HEK293T (cell line): ENCODE results near the gene GYPC.

Experiments used
- CTCF ChIA-PET: fragments of 350-600 bp; formaldehyde crosslinking; extraction: SDS; loops from one replicate; lab custom pipeline; 2021; ENCODE audit warnings: antibody characterized with exemption, inconsistent platforms; lab: Yijun Ruan, JAX
- POLR2A ChIA-PET: fragments of 350-600 bp; formaldehyde crosslinking; extraction: SDS; loops from one replicate; lab custom pipeline; 2020; ENCODE audit warnings: antibody characterized with exemption, inconsistent platforms; lab: Yijun Ruan, JAX
- DNase-seq: peaks from one replicate; pipeline ENCODE4 v3.0.0; 2012; ENCODE audit warnings: mixed read lengths; ENCODE audit errors: extremely low spot score
- ARNT ChIP-seq: fragments of 450-650 bp; IDR thresholded peaks from 2 replicates; pipeline ENCODE4 v1.6.1; 2017; ENCODE audit warnings: mild to moderate bottlenecking
- BHLHE40 ChIP-seq: fragments of 450-650 bp; IDR thresholded peaks from 2 replicates; pipeline ENCODE4 v1.6.1; 2016; ENCODE audit warnings: mild to moderate bottlenecking, moderate library complexity, borderline replicate concordance
- CTBP1 ChIP-seq: fragments of 450-650 bp; IDR thresholded peaks from 2 replicates; pipeline ENCODE4 v1.6.1; 2016; ENCODE audit warnings: borderline replicate concordance
- ELF4 ChIP-seq: fragments of 450-650 bp; IDR thresholded peaks from 2 replicates; pipeline ENCODE4 v1.6.1; 2017; ENCODE audit warnings: antibody characterized with exemption
- FOXA1 ChIP-seq: fragments of 450-650 bp; IDR thresholded peaks from 2 replicates; pipeline ENCODE4 v1.6.1; 2016; ENCODE audit warnings: mild to moderate bottlenecking
- FOXK2 ChIP-seq: fragments of 450-650 bp; IDR thresholded peaks from 2 replicates; pipeline ENCODE4 v1.6.1; 2016; ENCODE audit warnings: mild to moderate bottlenecking
- FOXM1 ChIP-seq: fragments of 450-650 bp; IDR thresholded peaks from 2 replicates; pipeline ENCODE4 v1.6.1; 2017; ENCODE audit warnings: mild to moderate bottlenecking, borderline replicate concordance
- HDGF ChIP-seq: fragments of 450-650 bp; IDR thresholded peaks from 2 replicates; pipeline ENCODE4 v1.6.1; 2017; ENCODE audit warnings: antibody characterized with exemption, borderline replicate concordance
- L3MBTL2 ChIP-seq: fragments of 450-650 bp; conservative IDR thresholded peaks from 2 replicates; pipeline ENCODE4 v1.6.1; 2016; ENCODE audit warnings: mild to moderate bottlenecking
- LEF1 ChIP-seq: fragments of 450-650 bp; IDR thresholded peaks from 2 replicates; pipeline ENCODE4 v1.6.1; 2017; ENCODE audit warnings: mild to moderate bottlenecking, borderline replicate concordance
- NFRKB ChIP-seq: fragments of 450-650 bp; IDR thresholded peaks from 2 replicates; pipeline ENCODE4 v1.6.1; 2016; ENCODE audit warnings: mild to moderate bottlenecking, moderate library complexity
- SP1 ChIP-seq: fragments of 450-650 bp; IDR thresholded peaks from 2 replicates; pipeline ENCODE4 v1.6.1; 2017
- SUZ12 ChIP-seq: fragments of 450-650 bp; IDR thresholded peaks from 2 replicates; pipeline ENCODE4 v1.6.1; 2016; ENCODE audit warnings: mild to moderate bottlenecking
- TARDBP ChIP-seq: fragments of 450-650 bp; IDR thresholded peaks from 2 replicates; pipeline ENCODE4 v1.6.1; 2016
- ZNF384 ChIP-seq: fragments of 450-650 bp; IDR thresholded peaks from 2 replicates; pipeline ENCODE4 v1.6.1; 2016
- TF ChIP-seq, protein P1 (sequence below): fragments of 450-650 bp; IDR thresholded peaks from 2 replicates; pipeline ENCODE4 v1.6.1; 2016

Gene GYPC

DNA sequence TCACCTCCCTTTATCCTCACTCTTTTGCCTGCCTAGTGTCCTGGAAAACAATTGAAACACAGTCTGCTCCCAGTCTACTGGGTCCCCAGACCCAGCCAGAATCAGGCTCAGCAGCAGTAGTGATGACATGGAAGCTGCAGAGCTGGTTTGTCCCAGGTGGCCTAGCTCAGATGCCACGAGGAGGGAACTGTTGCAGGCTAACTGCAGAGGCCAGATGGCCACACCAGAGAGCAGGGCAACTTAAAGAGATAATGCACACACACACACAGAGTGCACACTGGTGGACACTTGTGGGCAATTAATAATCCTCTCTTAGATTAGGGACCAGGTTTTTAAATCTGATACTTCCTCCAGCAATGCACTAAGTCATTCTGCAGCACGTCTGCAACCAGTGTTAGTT, 42.4 kb downstream of the GYPC start:
- TF ChIP-seq, protein P1, sequence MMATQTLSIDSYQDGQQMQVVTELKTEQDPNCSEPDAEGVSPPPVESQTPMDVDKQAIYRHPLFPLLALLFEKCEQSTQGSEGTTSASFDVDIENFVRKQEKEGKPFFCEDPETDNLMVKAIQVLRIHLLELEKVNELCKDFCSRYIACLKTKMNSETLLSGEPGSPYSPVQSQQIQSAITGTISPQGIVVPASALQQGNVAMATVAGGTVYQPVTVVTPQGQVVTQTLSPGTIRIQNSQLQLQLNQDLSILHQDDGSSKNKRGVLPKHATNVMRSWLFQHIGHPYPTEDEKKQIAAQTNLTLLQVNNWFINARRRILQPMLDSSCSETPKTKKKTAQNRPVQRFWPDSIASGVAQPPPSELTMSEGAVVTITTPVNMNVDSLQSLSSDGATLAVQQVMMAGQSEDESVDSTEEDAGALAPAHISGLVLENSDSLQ, result no peak
- TF ChIP-seq ZNF384 (no peak), LEF1 (no peak), SUZ12 (no peak), ARNT (no peak), NFRKB (no peak), L3MBTL2 (no peak), BHLHE40 (no peak), TARDBP (no peak), ELF4 (no peak), SP1 (no peak), CTBP1 (no peak), FOXA1 (no peak), FOXM1 (no peak), FOXK2 (no peak), HDGF (no peak)
- ChIA-PET POLR2A (no interaction called here), CTCF (interaction anchor here (0.6 kb wide), 1 partner anchor 332 kb away, joined by 3 read pairs; no protein-coding TSS in a partner anchor)
- DNase-seq, result no peak

DNA sequence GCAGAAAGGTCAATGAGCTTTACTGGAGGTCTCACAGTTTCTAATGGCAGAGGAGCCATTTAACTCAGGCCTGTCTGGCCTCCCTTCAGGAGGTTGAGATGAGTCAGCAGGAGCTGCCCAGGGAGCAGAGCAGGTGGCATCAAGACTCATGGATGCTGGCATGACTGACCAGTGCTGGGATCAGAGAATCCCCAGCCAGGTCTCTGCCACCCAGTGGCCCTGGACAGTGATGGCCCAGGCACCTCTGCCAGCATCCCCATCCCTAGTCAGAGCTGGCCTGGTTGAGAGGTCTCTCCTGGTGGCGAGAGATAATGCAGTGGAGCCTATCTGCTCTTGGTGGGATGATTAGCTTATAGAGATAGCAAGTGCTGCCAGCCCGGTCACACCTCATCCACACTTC, 43.1 kb downstream of the GYPC start:
- ChIA-PET POLR2A (no interaction called here), CTCF (no interaction called here)
- TF ChIP-seq FOXK2, result no peak
- TF ChIP-seq FOXA1, result no peak
- no peak for TF ChIP-seq SUZ12
- DNase-seq, result no peak

DNA sequence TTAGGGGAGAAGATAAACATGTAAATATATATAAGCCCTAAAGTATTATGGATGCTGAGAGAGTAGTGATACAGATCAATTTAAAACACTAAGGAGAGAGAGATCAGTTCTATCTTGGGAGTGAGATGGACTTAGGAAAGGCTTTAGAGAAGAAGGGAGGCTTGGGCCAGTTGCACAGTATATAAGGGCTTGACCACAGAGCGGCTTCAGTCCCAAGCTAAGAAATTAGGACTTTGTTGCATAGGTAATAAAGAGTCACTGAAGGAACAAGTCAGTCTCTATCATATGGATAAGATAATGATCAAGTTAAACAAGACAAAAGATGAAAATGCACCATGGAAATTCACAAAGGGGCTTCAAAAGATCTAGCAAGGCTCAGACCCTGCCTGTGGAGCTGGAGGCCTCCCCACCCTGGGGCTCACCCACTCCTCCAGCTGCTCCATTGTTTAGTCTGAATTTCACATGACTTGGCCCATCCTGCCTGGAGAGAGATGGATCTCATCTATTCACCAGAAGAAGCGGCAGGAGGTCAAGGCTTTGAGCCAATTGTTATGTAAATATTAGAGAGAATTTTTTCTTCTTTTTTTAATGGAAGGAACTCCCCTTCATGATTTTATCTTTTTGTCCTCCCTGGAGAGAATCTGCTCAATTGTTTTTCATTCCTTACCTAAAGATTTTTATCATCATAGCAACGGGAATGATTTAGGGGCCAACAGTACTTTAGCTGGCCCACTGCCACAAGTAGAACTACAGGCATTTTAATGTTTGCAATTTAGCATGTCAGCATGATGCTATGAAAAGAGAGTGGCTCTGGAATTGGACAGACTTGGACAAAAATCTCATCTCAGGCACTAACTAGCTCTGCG, 44.0 kb downstream of the GYPC start:
- no peak for TF ChIP-seq LEF1
- TF ChIP-seq, protein P1, result no peak
- no peak for TF ChIP-seq TARDBP
- no peak for TF ChIP-seq SUZ12
- no peak for TF ChIP-seq NFRKB
- no peak for TF ChIP-seq HDGF
- TF ChIP-seq ZNF384, result no peak
- no peak for TF ChIP-seq ELF4
- no peak for TF ChIP-seq ARNT
- no peak for TF ChIP-seq FOXA1
- TF ChIP-seq FOXM1, result no peak
- TF ChIP-seq L3MBTL2, result no peak
- no peak for TF ChIP-seq FOXK2
- TF ChIP-seq CTBP1, result no peak
- TF ChIP-seq SP1, result no peak
- TF ChIP-seq BHLHE40, result no peak
- ChIA-PET CTCF (no interaction called here), POLR2A (no interaction called here)
- DNase-seq, result no peak

DNA sequence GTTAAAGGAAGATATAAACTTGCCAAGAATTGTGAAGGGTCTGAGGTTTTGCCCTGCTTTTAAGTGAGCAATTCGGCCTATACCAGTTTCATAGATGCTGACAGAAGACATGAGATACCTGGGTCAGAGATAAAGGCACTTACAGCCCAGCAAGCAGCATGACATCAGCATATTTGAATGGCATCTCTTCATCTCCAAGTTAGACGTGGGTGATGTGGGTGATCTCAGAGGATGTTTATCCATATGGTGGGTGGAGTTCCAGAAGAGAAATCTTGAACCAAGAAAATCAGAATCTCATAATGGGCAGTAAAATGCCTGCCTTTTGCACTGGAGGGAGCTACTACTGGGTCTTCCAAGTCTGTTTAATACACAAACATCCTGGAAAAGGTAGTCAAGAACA, 44.7 kb downstream of the GYPC start:
- ChIA-PET POLR2A (interaction anchor here (1.0 kb wide), 1 partner anchor 44 kb away, joined by 3 read pairs; no protein-coding TSS in a partner anchor), CTCF (no interaction called here)
- no peak for TF ChIP-seq ELF4
- no peak for TF ChIP-seq CTBP1
- no peak for TF ChIP-seq SUZ12
- no peak for TF ChIP-seq LEF1
- no peak for TF ChIP-seq FOXA1
- TF ChIP-seq ARNT, result no peak
- no peak for TF ChIP-seq L3MBTL2
- TF ChIP-seq HDGF, result no peak
- no peak for TF ChIP-seq NFRKB
- TF ChIP-seq, protein P1, result no peak
- no peak for DNase-seq

DNA sequence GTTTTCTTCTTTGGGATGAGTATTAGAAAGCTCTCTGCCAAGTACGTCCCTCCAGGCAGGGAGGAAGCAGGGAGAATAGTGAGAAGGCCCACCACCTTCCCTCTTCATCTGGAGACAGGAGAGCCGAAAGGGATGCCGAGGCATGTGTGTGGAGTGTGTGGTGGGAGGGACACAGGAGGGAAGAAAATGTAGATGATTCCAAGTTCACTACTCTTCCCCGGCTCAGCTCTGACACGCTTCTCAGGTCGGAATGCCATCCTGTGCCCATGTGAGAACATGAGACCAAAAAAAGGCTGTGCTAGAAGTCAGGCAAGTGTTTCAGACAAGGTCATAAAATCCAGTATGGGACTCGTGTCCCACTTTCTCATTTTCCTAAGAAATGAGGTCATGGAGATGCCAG, 47.4 kb downstream of the GYPC start:
- ChIA-PET POLR2A (no interaction called here), CTCF (no interaction called here)
- TF ChIP-seq FOXK2 (no peak), ZNF384 (no peak), L3MBTL2 (no peak), FOXM1 (no peak), BHLHE40 (no peak), HDGF (no peak), NFRKB (no peak)
- no peak for DNase-seq

DNA sequence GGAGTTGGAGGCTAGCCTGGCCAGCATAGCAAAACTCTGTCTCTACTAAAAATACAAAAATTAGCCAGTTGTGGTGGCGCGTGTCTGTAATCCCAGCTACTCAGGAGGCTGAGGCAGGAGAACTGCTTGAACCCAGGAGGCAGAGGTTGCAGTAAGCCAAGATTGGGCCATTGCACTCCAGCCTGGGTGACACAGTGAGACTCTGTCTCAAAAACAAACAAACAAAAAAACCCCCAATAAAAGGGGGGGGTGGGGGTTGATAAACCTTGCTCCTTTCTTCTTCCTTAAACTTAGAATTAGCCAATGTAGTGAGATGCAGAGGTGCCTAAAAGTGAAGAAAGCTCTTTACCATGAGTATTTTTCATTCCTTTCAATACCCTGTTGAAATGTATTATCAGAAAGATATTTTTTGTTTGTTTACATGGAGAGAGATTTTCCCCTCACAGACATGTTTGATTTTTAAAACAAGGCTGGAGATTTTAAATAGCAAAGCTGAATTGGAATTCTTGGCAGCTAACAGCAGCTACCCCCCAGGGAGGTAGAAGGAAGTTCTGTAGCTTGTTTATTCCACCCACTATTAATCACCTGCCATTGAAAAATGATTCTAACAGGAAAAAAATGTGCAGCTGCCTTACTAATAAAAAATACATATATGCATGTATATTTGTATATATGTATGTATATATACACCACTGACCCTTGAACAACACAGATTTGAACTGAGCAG, 48.6 kb downstream of the GYPC start:
- CTCF ChIA-PET, result no interaction called here
- no peak for DNase-seq
- POLR2A ChIA-PET, result no interaction called here
- TF ChIP-seq NFRKB (no peak), TARDBP (no peak), FOXA1 (no peak), BHLHE40 (no peak), FOXM1 (no peak), ELF4 (no peak), FOXK2 (no peak), LEF1 (no peak), ARNT (no peak), SP1 (no peak), HDGF (no peak), CTBP1 (no peak), L3MBTL2 (no peak), ZNF384 (no peak), SUZ12 (no peak)
- TF ChIP-seq, protein P1, result no peak
